HG03280 (cell line): Measurements from ENCODE around the gene SMARCD1.

Experiments used
- ATAC-seq: cut with Tn5 transposase; IDR thresholded peaks from one replicate; pipeline ENCODE4 v1.9.1; 2021; ENCODE audit warnings: mild to moderate bottlenecking, moderate library complexity; ENCODE audit not compliant: unreplicated experiment

SMARCD1 gene

GRCh38 chr12:50057000-50057841 is 27.9 kb upstream of the SMARCD1 start, which contains the start of gene ASIC1:
ASIC1 (plus strand) TSS chr12:50057596; CDS start chr12:50058767, 1,171 bp downstream.
- ATAC-seq = no peak

DNA sequence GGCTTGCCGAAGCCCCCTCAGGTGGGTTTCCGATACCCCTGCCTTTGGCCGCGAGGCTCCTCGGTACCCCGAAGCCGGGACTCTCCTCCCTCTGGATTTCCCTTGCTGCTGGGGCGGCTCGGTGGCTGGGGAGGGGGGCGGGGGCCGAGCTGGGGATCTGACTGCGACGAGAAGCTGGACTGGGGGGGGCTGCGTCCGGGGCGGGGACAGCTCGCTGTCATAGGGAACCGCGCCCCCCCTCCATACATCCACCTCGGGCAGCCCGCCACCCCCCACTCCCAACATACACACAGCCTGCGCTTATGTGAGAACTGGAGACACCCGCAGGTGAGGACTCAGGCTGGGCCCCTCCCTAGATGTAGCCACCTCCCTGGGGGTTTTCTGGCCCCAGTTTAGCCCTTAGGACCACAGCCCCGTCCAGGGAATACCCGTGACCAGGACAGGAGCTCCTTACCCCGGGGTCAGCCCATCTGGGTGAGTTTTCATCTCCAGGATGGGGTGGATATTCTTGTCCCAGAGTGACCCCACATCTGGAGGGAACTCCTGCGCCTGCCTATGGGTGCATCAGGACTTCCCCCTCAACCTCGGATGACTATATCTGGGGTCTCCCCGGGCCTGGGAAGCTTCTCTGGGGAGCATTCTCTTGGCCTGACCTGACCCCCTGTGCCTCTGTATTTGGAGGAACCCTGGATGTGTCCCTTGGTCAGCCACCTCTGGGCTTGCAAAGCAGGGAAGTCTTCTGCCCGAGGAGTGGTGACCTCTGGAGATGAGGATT is 27.1 kb upstream of the SMARCD1 start:
- ATAC-seq = no peak

DNA sequence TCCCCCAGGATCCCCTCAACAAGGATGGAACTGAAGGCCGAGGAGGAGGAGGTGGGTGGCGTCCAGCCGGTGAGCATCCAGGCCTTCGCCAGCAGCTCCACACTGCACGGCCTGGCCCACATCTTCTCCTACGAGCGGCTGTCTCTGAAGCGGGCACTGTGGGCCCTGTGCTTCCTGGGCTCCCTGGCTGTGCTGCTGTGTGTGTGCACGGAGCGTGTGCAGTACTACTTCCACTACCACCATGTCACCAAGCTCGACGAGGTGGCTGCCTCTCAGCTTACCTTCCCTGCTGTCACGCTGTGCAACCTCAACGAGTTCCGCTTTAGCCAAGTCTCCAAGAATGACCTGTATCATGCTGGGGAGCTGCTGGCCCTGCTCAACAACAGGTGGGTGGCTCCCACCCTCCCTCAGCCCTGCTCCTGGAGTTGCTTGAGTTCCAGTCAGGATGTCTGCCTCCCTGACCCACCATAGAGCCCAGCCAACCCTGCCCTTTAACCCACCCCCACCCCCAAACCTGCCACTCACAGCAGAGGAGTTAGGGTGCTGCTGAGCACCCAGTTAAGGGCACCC is 26.3 kb upstream of the SMARCD1 start:
- ATAC-seq = no peak

DNA sequence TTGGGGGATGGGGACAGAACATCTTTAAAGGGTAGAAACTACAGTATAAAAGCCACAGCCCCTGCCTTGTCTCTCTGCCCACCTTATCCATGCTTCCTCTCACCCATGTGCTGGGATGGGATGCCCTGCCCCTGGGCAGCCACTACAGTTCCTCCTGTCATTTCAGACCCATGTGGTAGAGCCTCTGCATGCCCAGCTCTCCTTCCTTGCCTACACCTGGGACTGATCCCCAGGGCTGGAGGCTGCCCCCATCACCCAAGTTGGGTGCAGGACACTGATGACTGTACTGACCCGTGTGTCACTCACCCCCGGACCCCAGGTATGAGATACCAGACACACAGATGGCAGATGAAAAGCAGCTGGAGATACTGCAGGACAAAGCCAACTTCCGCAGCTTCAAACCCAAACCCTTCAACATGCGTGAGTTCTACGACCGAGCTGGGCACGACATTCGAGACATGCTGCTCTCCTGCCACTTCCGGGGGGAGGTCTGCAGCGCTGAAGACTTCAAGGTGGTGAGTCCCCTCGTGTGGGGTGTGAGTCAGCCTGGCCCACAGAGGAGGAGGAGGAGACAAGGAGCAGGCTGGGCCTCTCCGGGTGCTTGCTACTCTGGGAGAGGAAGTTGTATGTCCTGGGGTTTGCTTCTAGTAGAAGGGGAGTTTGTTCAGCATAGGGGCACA is 25.6 kb upstream of the SMARCD1 start:
- no peak for ATAC-seq

- no peak for ATAC-seq
Measured at GRCh38 chr12:50060120-50060468, 25.0 kb upstream of the SMARCD1 start.

- ATAC-seq = no peak
Measured at GRCh38 chr12:50061171-50061570, 24.0 kb upstream of the SMARCD1 start.

GRCh38 chr12:50061946-50062686 is 23.0 kb upstream of the SMARCD1 start:
- ATAC-seq = no peak

DNA sequence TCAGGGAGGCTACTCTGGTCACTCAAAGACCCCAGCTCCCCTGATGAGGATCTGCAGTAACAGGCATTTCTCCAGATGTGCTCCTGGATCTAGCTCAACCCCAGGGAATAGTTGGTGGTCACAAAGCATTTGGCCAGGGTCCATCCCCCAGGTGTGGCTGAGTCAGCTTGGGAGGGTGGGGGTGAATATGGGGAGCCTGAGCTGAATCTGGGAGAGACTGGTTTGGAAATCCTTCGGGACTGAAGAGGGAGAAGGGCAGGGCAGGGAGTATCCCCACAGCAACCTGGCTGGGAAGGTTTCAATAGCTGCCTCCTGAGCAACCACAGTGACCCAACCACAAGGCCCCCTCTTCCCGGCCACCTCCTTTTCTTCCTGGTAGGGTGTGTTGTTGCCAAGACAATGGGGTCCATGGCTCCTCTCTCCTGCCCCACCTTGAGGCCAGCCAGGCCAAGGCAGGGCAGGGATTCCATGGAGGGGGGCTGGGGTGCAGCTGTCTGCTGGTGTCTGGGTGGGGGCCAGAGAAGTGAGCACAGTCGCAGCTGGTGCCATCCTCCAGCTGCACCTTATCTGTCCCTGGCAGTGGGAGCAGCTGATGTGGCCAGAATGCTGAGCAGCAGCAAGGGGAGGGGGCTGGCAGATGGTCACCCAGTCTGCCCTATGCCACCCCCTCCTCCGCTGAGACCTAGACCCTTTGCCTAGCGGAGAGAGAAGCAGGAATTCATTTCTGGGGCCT is 22.2 kb upstream of the SMARCD1 start:
- no peak for ATAC-seq

DNA sequence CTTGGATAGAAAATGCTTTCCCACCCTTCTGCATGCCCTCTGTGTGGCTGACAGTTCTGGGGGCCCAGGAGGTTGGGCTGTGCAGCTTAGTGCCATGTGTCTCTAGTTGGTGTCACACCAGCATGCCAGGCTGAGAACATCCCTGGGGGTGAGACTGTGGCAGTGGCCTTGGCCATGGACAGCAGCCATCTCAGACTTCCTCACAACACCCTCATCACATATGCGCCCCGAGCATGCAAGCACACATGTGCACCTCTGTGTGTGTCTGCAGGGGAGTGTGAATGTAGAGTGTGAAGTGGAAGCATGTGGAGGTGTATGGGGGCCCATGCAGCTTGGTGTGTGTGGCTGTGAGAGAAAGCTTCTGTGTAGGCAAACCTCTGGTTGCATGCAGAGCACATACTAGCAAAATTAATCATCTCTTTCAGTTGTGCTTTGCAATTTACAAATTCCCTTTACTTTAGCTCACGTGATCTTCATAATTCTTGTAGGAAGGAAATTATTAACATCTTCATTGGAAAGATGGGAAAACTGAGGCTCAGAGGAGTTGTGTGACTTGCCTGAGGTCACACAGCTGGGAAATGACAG is 19.3 kb upstream of the SMARCD1 start:
- ATAC-seq = no peak

GRCh38 chr12:50066402-50066801 is 18.7 kb upstream of the SMARCD1 start:
- no peak for ATAC-seq

GRCh38 chr12:50069069-50069468 is 16.1 kb upstream of the SMARCD1 start:
- no peak for ATAC-seq

DNA sequence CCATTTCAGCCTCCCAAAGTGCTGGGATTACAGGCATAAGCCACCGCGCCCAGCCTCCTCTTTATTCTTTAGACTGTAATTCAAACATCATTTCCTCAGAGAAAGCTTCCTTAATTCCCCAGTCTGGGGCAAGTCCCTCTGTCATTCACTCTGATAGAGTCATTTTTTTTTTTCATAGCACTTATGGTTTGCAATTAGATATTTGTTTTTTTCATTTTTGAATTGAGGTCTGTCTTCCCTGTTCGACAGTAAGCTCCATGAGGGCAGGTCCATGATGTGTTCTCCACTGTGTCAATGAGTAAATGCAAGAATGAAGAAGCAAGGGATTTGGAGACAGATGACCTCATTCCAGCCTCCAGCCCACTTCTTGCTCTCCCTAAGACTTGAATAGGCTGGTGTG is 15.6 kb upstream of the SMARCD1 start:
- no peak for ATAC-seq

- ATAC-seq = no peak
Measured at GRCh38 chr12:50070314-50071060, 14.7 kb upstream of the SMARCD1 start.

DNA sequence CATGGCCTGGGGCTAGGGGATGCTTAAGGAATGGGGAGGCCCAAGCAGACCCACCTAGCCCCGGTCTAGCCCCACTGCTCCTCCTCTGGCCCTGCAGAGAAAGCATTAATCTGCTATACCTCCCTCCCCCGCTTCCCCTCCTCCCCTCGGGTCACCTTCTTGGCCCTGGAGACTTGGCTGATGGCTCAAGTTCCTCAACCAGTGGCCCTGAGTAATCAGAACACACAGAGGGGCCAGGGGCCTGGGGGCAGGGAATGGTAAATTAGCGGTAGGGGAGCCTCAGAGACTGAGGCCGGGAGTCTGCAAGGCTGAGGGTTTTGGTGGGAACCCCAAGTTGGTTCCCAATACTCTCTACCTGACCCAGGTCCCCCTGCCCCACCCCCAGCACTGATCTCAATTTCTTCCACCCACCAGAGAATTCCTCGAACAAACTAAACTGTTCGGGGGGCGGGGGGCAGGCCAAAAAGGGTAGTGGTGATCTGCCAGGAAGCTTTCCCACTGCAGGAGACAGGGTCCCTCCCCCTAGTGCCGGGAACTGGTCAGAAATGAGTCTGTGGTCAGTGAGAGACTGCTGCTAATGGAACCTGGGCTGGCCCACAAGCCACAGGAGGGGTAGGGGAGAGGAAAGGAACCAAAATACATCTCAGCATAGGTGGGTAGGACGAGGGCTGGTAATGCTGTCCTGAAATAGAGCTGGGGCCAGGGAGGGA is 12.8 kb upstream of the SMARCD1 start:
- ATAC-seq = no peak

GRCh38 chr12:50073206-50073605 is 11.9 kb upstream of the SMARCD1 start:
- no peak for ATAC-seq

DNA sequence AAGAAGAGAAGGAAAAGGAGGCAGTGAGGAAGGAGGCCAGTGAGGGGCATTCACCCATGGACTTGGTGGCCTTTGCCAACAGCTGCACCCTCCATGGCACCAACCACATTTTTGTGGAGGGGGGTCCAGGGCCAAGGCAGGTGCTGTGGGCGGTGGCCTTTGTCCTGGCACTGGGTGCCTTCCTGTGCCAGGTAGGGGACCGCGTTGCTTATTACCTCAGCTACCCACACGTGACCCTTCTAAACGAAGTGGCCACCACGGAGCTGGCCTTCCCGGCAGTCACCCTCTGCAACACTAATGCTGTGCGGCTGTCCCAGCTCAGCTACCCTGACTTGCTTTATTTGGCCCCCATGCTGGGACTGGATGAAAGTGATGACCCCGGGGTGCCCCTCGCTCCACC is 11.4 kb upstream of the SMARCD1 start:
- ATAC-seq = no peak

DNA sequence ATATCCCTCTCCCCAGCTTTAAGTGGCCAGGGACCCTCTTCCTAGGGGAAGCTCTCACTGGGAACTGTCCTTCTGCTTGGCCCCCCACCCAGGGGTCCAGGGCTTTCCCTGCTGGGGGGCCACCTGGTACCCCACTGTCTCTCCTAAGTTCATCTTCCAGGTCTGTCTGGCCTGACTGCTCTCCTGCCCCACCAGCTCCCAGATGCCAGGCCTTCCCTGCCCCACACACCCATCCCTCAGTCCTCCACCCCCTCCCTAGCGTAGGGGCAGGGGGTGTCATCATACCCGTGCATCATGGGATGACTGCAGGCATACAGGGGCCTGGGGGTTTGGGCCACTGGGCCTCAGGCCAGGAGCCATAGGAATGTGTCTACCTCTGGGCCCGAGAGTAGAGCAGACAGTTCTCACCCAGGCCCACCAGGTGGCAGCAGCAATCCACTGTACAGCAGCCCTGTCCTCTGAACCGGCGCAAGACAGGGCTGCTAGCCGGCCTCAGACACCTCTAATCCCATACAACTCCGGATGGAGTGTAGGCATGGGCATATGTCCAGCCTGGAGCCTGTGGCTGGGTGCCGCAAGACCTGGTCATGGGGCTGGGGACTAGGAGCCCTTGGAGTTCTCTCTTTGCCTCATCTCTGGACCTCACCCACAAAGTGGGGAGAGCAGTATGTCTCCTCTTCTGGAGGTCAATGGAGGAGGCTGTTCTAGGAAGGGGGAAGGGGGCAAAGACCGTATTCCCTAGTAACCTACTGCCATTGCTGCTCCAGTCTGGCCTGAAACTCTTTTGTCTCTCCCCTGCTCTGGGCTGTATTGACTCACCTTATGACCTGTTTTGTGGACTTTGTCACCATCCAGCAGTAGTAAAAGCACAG is 10.0 kb upstream of the SMARCD1 start:
- peak; percentile 74 for ATAC-seq
